Measurements from ENCODE around the gene PTPRG.

PTPRG gene

DNA sequence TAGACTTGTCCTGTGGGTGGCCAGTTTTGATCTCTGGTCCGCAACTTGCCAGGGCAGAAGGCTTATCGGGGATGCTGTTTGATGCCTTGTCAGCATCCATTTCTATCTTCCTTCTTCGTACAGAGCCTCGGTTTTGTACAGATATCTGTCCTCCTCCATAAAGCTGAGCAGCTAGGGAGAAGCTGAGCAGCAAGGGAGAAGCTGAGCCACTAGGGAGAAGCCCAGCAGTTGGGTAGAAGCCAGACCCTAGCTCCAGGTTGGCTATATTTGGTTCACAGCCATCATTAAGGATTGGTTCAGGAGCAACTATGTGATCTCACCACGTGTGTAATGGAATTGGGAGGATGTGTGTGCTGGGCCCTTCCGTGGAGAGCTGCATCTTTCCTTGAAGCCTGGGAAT lies 46.7 kb downstream of the PTPRG start:
- Mint-ChIP-seq H3K9me3 (peaks cover 2% of the 10 kb centered on the region), H3K27ac (no peak overlapping the region), H3K27me3 (no peaks in the 10 kb centered on the region), H3K4me1 (no peaks in the 10 kb centered on the region), H3K36me3 (no peaks in the 10 kb centered on the region), H3K4me3 (no peak overlapping the region)
- ATAC-seq (ENCODE audit: low read depth) = no peak
- no peak for DNase-seq (ENCODE audit: low spot score in 2 of 2)

DNA sequence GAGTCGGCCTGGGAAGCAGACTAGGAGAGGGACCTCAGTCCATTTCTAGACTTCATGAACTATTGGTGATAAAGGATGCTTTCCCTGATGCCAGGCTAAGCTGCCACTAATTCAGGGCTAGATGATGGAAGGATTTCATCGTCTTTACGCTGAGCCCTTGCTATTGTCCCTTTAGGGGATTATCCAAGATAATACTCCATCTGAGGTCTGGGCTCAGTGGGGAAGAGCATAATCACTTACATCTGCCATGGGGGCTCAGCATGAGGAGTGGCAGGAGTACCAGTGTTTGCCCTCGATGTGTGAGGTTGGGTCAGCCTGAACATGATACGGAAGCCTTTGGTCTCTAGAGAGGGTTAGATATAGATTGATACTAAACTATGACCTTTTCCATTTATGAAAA lies 47.3 kb downstream of the PTPRG start:
- Mint-ChIP-seq H3K27ac (no peak overlapping the region), H3K9me3 (peaks cover under 1% of the 10 kb centered on the region), H3K4me1 (no peaks in the 10 kb centered on the region), H3K27me3 (no peaks in the 10 kb centered on the region), H3K36me3 (no peaks in the 10 kb centered on the region), H3K4me3 (no peak overlapping the region)
- no peak for DNase-seq (ENCODE audit: low spot score in 2 of 2)
- ATAC-seq (ENCODE audit: low read depth) = no peak

DNA sequence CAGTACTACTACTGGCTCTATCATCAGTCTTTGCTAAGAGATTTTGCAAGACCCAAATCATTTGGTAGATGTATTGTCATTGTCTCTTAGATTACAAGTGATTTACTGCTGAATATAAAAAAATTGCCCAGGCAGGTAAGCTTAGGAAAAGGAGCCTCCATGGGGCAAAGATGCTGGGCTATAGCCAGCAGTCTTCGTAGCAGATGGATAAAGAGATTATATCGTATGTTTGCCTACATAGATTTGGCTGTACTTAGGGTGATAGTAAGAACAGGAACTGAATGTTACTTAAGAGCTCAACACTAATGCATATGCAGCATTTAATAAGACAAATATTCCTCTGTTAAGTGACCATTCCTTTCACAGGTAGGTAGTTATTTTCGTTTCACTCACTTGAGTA lies 48.9 kb downstream of the PTPRG start:
- no peak overlapping the region for H3K4me3 Mint-ChIP-seq
- H3K4me1 Mint-ChIP-seq = no peaks in the 10 kb centered on the region
- DNase-seq (ENCODE audit: low spot score in 2 of 2) (no peak), ATAC-seq (ENCODE audit: low read depth) (no peak)
- H3K9me3 Mint-ChIP-seq = no peaks in the 10 kb centered on the region
- H3K36me3 Mint-ChIP-seq = no peaks in the 10 kb centered on the region
- H3K27me3 Mint-ChIP-seq = no peaks in the 10 kb centered on the region
- no peak overlapping the region for H3K27ac Mint-ChIP-seq

DNA sequence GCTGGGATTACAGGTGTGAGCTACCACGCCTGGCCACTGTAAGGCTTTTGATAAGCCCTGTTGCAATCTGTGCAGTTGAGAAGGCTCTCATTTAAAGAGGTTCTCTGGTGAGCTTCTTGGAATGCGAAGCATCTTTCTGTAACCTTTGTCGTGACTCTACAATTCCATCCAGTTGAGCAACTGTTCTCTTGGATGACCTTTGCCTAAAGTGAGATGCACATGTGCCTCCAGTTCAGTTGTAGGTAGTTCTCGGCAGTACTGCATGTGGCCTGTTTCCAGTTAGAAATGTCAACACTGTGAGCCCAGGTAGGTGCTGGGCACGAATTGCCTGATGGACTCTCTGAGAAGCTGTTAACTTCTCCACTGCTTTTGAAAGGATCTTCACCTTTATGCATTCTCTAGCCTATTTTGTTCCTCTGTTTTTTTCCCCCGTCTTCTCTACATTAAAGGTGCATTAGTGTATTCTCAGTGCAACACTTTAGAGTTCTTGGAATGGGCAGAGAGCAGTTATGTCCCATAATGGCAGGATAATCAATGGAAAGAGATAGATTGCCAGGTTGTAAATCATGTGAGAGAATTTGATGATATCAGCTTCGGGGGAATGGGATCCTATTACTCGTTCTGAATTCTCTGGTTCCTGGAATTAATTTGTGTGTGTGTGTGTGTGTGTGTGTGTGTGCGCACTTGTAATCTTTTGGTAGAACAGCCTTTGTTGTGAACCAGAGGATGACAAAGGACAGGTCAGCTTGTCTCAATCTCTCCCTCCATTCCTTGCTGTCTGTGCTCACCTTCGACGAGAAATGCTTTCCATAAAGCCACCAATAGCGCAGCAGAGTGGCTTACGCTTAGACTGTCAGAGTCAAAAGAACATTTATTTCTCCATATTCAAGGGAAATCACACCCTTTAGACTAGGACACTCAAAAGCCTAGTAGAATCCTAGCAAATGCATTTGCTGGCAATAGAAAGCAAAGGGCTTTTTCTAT lies 51.1 kb downstream of the PTPRG start:
- H3K9me3 Mint-ChIP-seq = no peaks in the 10 kb centered on the region
- no peak overlapping the region for H3K4me3 Mint-ChIP-seq
- H3K36me3 Mint-ChIP-seq = no peaks in the 10 kb centered on the region
- no peak for ATAC-seq (ENCODE audit: low read depth)
- no peak for DNase-seq (ENCODE audit: low spot score in 2 of 2)
- H3K4me1 Mint-ChIP-seq = no peaks in the 10 kb centered on the region
- peaks cover 2% of the 10 kb centered on the region for H3K27me3 Mint-ChIP-seq
- H3K27ac Mint-ChIP-seq = no peak overlapping the region

GRCh38 chr3:61613666-61614065 lies 52.3 kb downstream of the PTPRG start:
- Mint-ChIP-seq H3K4me3 (no peak overlapping the region), H3K27ac (no peak overlapping the region), H3K36me3 (no peaks in the 10 kb centered on the region), H3K4me1 (no peaks in the 10 kb centered on the region), H3K9me3 (no peaks in the 10 kb centered on the region), H3K27me3 (peaks cover 2% of the 10 kb centered on the region)
- no peak for DNase-seq (ENCODE audit: low spot score in 2 of 2)
- ATAC-seq (ENCODE audit: low read depth) = no peak

DNA sequence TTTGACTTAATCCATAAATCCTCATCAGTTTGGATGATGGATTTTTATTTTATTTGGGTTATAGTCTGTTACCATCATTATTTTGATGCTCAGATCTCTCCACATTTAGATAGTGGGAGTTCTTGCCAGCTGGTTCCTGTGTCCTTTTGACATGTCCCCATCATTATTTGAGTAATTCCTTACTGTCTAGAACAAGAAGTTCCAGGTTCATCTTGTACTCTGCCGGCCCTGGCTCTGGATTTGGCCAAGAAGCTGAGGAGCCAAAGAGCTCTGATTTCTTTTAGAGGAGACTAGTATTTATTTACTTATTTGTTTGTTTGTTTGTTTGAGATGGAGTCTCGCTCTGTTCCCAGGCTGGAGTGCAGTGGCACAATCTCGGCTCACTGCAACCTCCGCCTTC lies 54.3 kb downstream of the PTPRG start:
- no peaks in the 10 kb centered on the region for H3K36me3 Mint-ChIP-seq
- H3K4me1 Mint-ChIP-seq = no peaks in the 10 kb centered on the region
- H3K9me3 Mint-ChIP-seq = no peaks in the 10 kb centered on the region
- ATAC-seq (ENCODE audit: low read depth) (no peak), DNase-seq (ENCODE audit: low spot score in 2 of 2) (no peak)
- peaks cover 2% of the 10 kb centered on the region for H3K27me3 Mint-ChIP-seq
- H3K27ac Mint-ChIP-seq = no peak overlapping the region
- H3K4me3 Mint-ChIP-seq = no peak overlapping the region

DNA sequence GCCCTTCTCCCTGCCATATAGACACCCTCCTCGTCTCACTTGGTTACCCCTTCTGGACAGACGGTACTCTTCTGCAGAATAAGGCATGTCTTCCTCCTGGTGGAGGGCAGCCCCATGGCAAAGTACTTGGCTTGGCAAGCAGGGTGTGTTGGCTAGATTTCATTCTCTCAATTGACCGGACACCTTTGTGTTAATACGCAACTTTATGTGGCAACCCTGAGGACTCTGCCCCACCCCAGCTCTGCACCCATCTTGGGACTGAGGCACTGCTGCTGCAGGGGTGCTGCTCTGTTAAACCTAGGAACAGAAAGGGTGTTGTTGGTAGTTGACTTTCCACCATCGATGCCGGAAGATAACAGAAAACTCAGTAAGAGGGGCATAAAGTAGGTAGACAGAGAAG lies 55.2 kb downstream of the PTPRG start:
- ATAC-seq (ENCODE audit: low read depth) = no peak
- Mint-ChIP-seq H3K27ac (no peak overlapping the region), H3K9me3 (no peaks in the 10 kb centered on the region), H3K36me3 (no peaks in the 10 kb centered on the region), H3K4me1 (no peaks in the 10 kb centered on the region), H3K4me3 (no peak overlapping the region), H3K27me3 (peaks cover 2% of the 10 kb centered on the region)
- no peak for DNase-seq (ENCODE audit: low spot score in 2 of 2)

DNA sequence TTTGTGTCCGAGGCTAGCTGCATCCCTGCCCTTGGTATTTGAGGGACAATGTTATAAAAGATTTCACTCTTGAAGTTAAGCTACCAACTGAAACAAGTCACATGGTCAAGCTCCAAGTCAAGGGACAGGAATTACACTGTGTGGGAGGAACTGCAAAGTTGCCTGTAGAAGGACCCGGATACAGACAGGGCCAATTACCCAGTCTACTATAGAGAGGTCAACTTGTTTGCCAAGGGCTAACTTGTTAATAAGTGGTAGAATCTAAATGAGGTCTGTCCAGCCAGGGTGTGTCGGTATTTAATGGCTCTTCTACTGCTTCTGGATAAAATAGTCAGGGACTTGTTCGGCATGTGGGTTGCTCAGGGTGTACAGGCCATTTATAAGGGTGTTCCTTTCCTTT lies 55.7 kb downstream of the PTPRG start:
- H3K4me3 Mint-ChIP-seq = no peak overlapping the region
- H3K4me1 Mint-ChIP-seq = no peaks in the 10 kb centered on the region
- peaks cover 2% of the 10 kb centered on the region for H3K27me3 Mint-ChIP-seq
- no peaks in the 10 kb centered on the region for H3K9me3 Mint-ChIP-seq
- ATAC-seq (ENCODE audit: low read depth) = no peak
- DNase-seq (ENCODE audit: low spot score in 2 of 2) = no peak
- no peak overlapping the region for H3K27ac Mint-ChIP-seq
- H3K36me3 Mint-ChIP-seq = no peaks in the 10 kb centered on the region

GRCh38 chr3:61617651-61618050 lies 56.3 kb downstream of the PTPRG start:
- no peak overlapping the region for H3K27ac Mint-ChIP-seq
- no peaks in the 10 kb centered on the region for H3K4me1 Mint-ChIP-seq
- H3K27me3 Mint-ChIP-seq = peaks cover 2% of the 10 kb centered on the region
- no peaks in the 10 kb centered on the region for H3K9me3 Mint-ChIP-seq
- no peaks in the 10 kb centered on the region for H3K36me3 Mint-ChIP-seq
- ATAC-seq (ENCODE audit: low read depth) = no peak
- no peak overlapping the region for H3K4me3 Mint-ChIP-seq
- no peak for DNase-seq (ENCODE audit: low spot score in 2 of 2)

- no peaks in the 10 kb centered on the region for H3K36me3 Mint-ChIP-seq
- H3K9me3 Mint-ChIP-seq = no peaks in the 10 kb centered on the region
- DNase-seq (ENCODE audit: low spot score in 2 of 2) (no peak), ATAC-seq (ENCODE audit: low read depth) (no peak)
- H3K27me3 Mint-ChIP-seq = peaks cover 2% of the 10 kb centered on the region
- no peaks in the 10 kb centered on the region for H3K4me1 Mint-ChIP-seq
- no peak overlapping the region for H3K4me3 Mint-ChIP-seq
- no peak overlapping the region for H3K27ac Mint-ChIP-seq
Measured at GRCh38 chr3:61618231-61618630, 56.9 kb downstream of the PTPRG start.

DNA sequence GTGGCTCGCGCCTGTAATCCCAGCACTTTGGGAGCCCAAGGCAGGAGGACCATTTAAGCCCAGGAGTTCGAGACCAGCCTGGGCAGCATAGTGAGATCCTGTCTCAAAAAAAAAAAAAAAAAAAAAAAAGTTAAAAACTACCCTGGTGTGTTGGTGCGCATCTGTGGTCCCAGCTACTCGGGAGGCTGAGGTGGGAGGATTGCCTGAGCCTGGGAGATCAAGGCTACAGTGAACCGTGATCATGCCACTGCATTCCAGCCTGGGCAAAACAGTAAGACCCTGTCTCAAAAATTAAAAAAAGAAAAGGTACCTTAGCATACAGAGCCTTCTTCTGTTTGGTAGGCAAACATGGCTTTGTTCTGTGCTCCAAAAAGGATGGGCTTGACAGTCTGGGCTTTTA lies 57.5 kb downstream of the PTPRG start:
- no peak for ATAC-seq (ENCODE audit: low read depth)
- H3K4me1 Mint-ChIP-seq = no peaks in the 10 kb centered on the region
- no peaks in the 10 kb centered on the region for H3K36me3 Mint-ChIP-seq
- H3K27ac Mint-ChIP-seq = no peak overlapping the region
- no peak overlapping the region for H3K4me3 Mint-ChIP-seq
- no peak for DNase-seq (ENCODE audit: low spot score in 2 of 2)
- no peaks in the 10 kb centered on the region for H3K9me3 Mint-ChIP-seq
- H3K27me3 Mint-ChIP-seq = peaks cover 2% of the 10 kb centered on the region

DNA sequence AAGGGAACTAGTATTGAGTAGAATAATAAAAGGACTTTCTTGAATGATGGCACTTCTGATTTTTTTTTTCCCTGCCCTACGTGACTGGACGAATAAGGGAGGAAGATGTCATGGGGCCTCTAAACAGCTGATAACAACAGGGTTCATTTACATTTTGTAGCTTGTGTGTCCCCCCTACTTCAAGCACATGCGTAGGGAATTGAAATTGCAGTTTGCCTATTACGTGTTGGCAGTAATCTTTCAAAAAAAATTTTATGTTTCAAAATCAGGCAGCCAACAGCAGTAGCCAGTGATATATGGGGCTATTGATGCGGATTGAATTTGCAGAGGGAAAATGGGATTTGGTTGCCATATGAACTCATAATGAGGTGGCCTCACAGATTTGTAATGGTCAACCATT lies 58.7 kb downstream of the PTPRG start:
- Mint-ChIP-seq H3K4me1 (no peaks in the 10 kb centered on the region), H3K27me3 (peaks cover 2% of the 10 kb centered on the region), H3K9me3 (no peaks in the 10 kb centered on the region), H3K4me3 (no peak overlapping the region), H3K36me3 (no peaks in the 10 kb centered on the region), H3K27ac (no peak overlapping the region)
- ATAC-seq (ENCODE audit: low read depth) (no peak), DNase-seq (ENCODE audit: low spot score in 2 of 2) (no peak)

DNA sequence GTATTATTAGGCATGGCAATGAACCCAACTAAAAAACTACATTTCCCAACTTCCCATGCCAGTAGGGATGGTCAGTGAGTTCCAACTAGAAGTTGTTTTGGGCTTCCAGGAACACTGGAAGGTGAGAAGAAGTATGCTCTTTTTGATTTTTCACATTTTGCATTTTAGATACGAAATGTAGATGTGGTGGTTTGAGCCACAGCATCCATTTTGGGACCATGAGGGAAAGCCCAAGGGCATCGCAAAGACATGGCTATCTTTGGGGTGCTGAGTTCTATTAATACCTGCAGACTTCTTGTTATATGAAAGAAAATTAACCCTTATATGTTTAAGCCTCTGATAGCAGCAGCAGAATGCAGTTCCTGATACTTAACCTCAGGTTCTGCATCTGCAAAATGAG lies 62.9 kb downstream of the PTPRG start:
- no peaks in the 10 kb centered on the region for H3K36me3 Mint-ChIP-seq
- peaks cover 1% of the 10 kb centered on the region for H3K9me3 Mint-ChIP-seq
- DNase-seq (ENCODE audit: low spot score in 2 of 2) (no peak), ATAC-seq (ENCODE audit: low read depth) (no peak)
- H3K27ac Mint-ChIP-seq = no peak overlapping the region
- no peaks in the 10 kb centered on the region for H3K27me3 Mint-ChIP-seq
- H3K4me3 Mint-ChIP-seq = no peak overlapping the region
- H3K4me1 Mint-ChIP-seq = no peaks in the 10 kb centered on the region

- no peak for ATAC-seq (ENCODE audit: low read depth)
Measured at GRCh38 chr3:61625429-61625828, 64.1 kb downstream of the PTPRG start.

GRCh38 chr3:61626484-61626883 lies 65.1 kb downstream of the PTPRG start:
- Mint-ChIP-seq H3K36me3 (no peaks in the 10 kb centered on the region), H3K27ac (no peak overlapping the region)
- no peak for DNase-seq (ENCODE audit: low spot score in 2 of 2)

More at GRCh38 chr3:61625429-61625828, 64.1 kb downstream of the PTPRG start:
- no peaks in the 10 kb centered on the region for H3K36me3 Mint-ChIP-seq
- no peaks in the 10 kb centered on the region for H3K4me1 Mint-ChIP-seq
- no peak overlapping the region for H3K4me3 Mint-ChIP-seq
- H3K27ac Mint-ChIP-seq = no peak overlapping the region
- H3K27me3 Mint-ChIP-seq = no peaks in the 10 kb centered on the region
- DNase-seq (ENCODE audit: low spot score in 2 of 2) = no peak
- peaks cover 1% of the 10 kb centered on the region for H3K9me3 Mint-ChIP-seq

More at GRCh38 chr3:61626484-61626883, 65.1 kb downstream of the PTPRG start:
- no peaks in the 10 kb centered on the region for H3K4me1 Mint-ChIP-seq
- no peaks in the 10 kb centered on the region for H3K27me3 Mint-ChIP-seq
- no peak overlapping the region for H3K4me3 Mint-ChIP-seq
- H3K9me3 Mint-ChIP-seq = peaks cover 1% of the 10 kb centered on the region
- ATAC-seq (ENCODE audit: low read depth) = no peak
